ENCODE data around the gene CDK18. TPM values are rescaled to one million over a fixed set of nuclear protein-coding genes. Genes with fewer than 3 reads are reported as not detected.

The CDK18 gene
- total and polyA plus RNA-seq, 10 of the 15 experiments (the other 5 are each of a cell fraction or from before 2014, with no cell fraction given): 0.13 to 4.4 (median 0.52) TPM; not detected in 2

GRCh38 chr1:205563927-205564441 is 59.5 kb downstream of the CDK18 start:
- no peak for DNase-seq (ENCODE audit: low read depth, low spot score)
- in situ Hi-C loops (cut with MboI): no loop called here
- H3K36me3 ChIP-seq (ENCODE audit: control insufficient read depth in 2 of 2, insufficient read depth in 2 of 2, low read length in 1 of 2): no peaks in the 10 kb centered on the region
- ChIA-PET POLR2A (no interaction called here), SMC1A (ENCODE audit: uncharacterized antibody, unreplicated experiment) (no interaction called here), CTCF (interaction anchor here (1.7 kb wide), 1 partner anchor 167 kb away, joined by 3 read pairs; no protein-coding TSS in a partner anchor), RAD21 (ENCODE audit: unreplicated experiment) (no interaction called here)
- H3K9ac ChIP-seq (ENCODE audit: control insufficient read depth, insufficient read depth, low read length): no peak overlapping the region
- no peak overlapping the region for H3K4me3 ChIP-seq
- H3K9me3 ChIP-seq (replicated peaks; ENCODE audit: control insufficient read depth, insufficient read depth, low read length): no peaks in the 10 kb centered on the region; the same call in 1 of the 3 replicates
- no peak for ATAC-seq
- intact Hi-C loops (cut with micrococcal nuclease; ENCODE audit: unreplicated experiment): no loop called here
- WGBS (ENCODE audit: insufficient coverage, insufficient replicate concordance, low lambda C conversion rate, missing lambda C conversion rate): 27% methylated on average over 5 of the region's 5 CpGs
- H4K20me1 ChIP-seq (ENCODE audit: control insufficient read depth, insufficient read depth): no peaks in the 10 kb centered on the region
- no peak for FAIRE-seq
- H3K4me2 ChIP-seq (ENCODE audit: control insufficient read depth, insufficient read depth): no peak overlapping the region
- TF ChIP-seq RB1 (IDR thresholded peaks at IDR 0.05; ENCODE audit: borderline replicate concordance) (no peak), NFIC (IDR thresholded peaks at IDR 0.05; ENCODE audit: low read depth, low read length) (no peak), RFX5 (IDR thresholded peaks at IDR 0.05; ENCODE audit: low read depth, low read length) (no peak), CBX5 (IDR thresholded peaks at IDR 0.05; ENCODE audit: low read depth) (no peak), TAF1 (IDR thresholded peaks at IDR 0.05; ENCODE audit: borderline replicate concordance, low read depth, low read length) (no peak), SIX5 (IDR thresholded peaks at IDR 0.05; ENCODE audit: low read depth, low read length, severe bottlenecking) (no peak), BCLAF1 (IDR thresholded peaks at IDR 0.05) (no peak), PKNOX1 (IDR thresholded peaks at IDR 0.05) (no peak), EZH2 (IDR thresholded peaks at IDR 0.05; ENCODE audit: borderline replicate concordance, control insufficient read depth, low read depth, low read length) (no peak), SMAD5 (IDR thresholded peaks at IDR 0.05; ENCODE audit: low read depth) (no peak), ZNF24 (IDR thresholded peaks at IDR 0.05) (no peak), ASH2L (IDR thresholded peaks at IDR 0.05; ENCODE audit: borderline replicate concordance, low read depth) (no peak), MTA3 (IDR thresholded peaks at IDR 0.05; ENCODE audit: borderline replicate concordance, low read length) (no peak), ZZZ3 (IDR thresholded peaks at IDR 0.05; ENCODE audit: control insufficient read depth, insufficient read length, low read depth) (no peak), RELA (IDR thresholded peaks at IDR 0.05; ENCODE audit: borderline replicate concordance, partially characterized antibody) (no peak)
- TF ChIP-seq, protein P1, sequence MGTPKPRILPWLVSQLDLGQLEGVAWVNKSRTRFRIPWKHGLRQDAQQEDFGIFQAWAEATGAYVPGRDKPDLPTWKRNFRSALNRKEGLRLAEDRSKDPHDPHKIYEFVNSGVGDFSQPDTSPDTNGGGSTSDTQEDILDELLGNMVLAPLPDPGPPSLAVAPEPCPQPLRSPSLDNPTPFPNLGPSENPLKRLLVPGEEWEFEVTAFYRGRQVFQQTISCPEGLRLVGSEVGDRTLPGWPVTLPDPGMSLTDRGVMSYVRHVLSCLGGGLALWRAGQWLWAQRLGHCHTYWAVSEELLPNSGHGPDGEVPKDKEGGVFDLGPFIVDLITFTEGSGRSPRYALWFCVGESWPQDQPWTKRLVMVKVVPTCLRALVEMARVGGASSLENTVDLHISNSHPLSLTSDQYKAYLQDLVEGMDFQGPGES (IDR thresholded peaks at IDR 0.05): no peak
- TF ChIP-seq, protein P2, sequence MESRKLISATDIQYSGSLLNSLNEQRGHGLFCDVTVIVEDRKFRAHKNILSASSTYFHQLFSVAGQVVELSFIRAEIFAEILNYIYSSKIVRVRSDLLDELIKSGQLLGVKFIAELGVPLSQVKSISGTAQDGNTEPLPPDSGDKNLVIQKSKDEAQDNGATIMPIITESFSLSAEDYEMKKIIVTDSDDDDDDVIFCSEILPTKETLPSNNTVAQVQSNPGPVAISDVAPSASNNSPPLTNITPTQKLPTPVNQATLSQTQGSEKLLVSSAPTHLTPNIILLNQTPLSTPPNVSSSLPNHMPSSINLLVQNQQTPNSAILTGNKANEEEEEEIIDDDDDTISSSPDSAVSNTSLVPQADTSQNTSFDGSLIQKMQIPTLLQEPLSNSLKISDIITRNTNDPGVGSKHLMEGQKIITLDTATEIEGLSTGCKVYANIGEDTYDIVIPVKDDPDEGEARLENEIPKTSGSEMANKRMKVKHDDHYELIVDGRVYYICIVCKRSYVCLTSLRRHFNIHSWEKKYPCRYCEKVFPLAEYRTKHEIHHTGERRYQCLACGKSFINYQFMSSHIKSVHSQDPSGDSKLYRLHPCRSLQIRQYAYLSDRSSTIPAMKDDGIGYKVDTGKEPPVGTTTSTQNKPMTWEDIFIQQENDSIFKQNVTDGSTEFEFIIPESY (IDR thresholded peaks at IDR 0.05): no peak
- peaks cover 6 to 9% of the 10 kb centered on the region in 2 experiments for H3K27me3 ChIP-seq (replicated peaks in 1 of 2; ENCODE audit: control insufficient read depth in 2 of 2, insufficient read depth in 2 of 2, low read length in 1 of 2)
- no peak overlapping the region for H2AFZ ChIP-seq (ENCODE audit: control insufficient read depth, low read depth, low read length)
- H3K27ac ChIP-seq (ENCODE audit: control insufficient read depth, insufficient read depth): no peak overlapping the region
- no peaks in the 10 kb centered on the region for H3K4me1 ChIP-seq (ENCODE audit: control insufficient read depth, insufficient read depth, low read length)
- no peaks in the 10 kb centered on the region for H3K79me2 ChIP-seq (ENCODE audit: control insufficient read depth, insufficient read depth, low read length)
- BruUV-seq (replicated peaks): no TSS peak

Measured in GM12878 (cell line).